GM12878 (cell line): ENCODE data around the gene PIP5KL1. TPM values are rescaled to one million over a fixed set of nuclear protein-coding genes. Genes with fewer than 3 reads are reported as not detected.

Source experiments
- BACH1 ChIP-seq: fragments of 450-650 bp; IDR thresholded peaks from 2 replicates; pipeline ENCODE4 v1.6.1; 2017; ENCODE audit warnings: mild to moderate bottlenecking, borderline replicate concordance
- CREM ChIP-seq: IDR thresholded peaks from 2 replicates; pipeline ENCODE4 v1.6.1; 2014; ENCODE audit warnings: antibody characterized with exemption, low read depth
- ETV6 ChIP-seq, 2 experiments: fragments of 450-650 bp in 1 of 2; IDR thresholded peaks in 1 of 2; conservative IDR thresholded peaks in 1 of 2; 2 replicates each; pipeline ENCODE4 v1.6.1; 2014; ENCODE audit warnings: antibody characterized with exemption in 1 of 2, borderline replicate concordance in 1 of 2, low read depth in 1 of 2, mild to moderate bottlenecking in 1 of 2, moderate library complexity in 1 of 2
- GATAD2B ChIP-seq: fragments of 450-650 bp; conservative IDR thresholded peaks from 2 replicates; pipeline ENCODE4 v1.6.1; 2017; ENCODE audit warnings: low read depth, mild to moderate bottlenecking, moderate library complexity
- IKZF1 ChIP-seq: fragments of 450-650 bp; conservative IDR thresholded peaks from 2 replicates; pipeline ENCODE4 v1.6.1; 2017; ENCODE audit warnings: antibody characterized with exemption, mild to moderate bottlenecking
- IRF4 ChIP-seq: IDR thresholded peaks from 2 replicates; pipeline ENCODE4 v1.6.1; 2011; ENCODE audit warnings: low read depth, low read length
- KLF5 ChIP-seq: fragments of 450-650 bp; IDR thresholded peaks from 2 replicates; pipeline ENCODE4 v1.6.1; 2014; ENCODE audit warnings: mild to moderate bottlenecking; ENCODE audit not compliant: partially characterized antibody
- MTA2 ChIP-seq: fragments of 450-650 bp; IDR thresholded peaks from 2 replicates; pipeline ENCODE4 v1.6.1; 2016; ENCODE audit warnings: low read depth, mild to moderate bottlenecking, moderate library complexity
- NR2F1 ChIP-seq: fragments of 450-650 bp; conservative IDR thresholded peaks from 2 replicates; pipeline ENCODE4 v1.6.1; 2017; ENCODE audit warnings: mild to moderate bottlenecking
- PAX5 ChIP-seq: IDR thresholded peaks from 2 replicates; pipeline ENCODE4 v1.6.1; 2011; ENCODE audit warnings: low read depth, low read length, borderline replicate concordance
- POU2F2 ChIP-seq: IDR thresholded peaks from 3 replicates; pipeline ENCODE4 v1.6.1; 2011; ENCODE audit warnings: low read depth, mild to moderate bottlenecking, low read length, borderline replicate concordance
- RAD21 ChIP-seq: IDR thresholded peaks from 2 replicates; pipeline ENCODE4 v1.6.1; 2011; ENCODE audit warnings: mild to moderate bottlenecking, low read depth, low read length, moderate library complexity; ENCODE audit not compliant: insufficient read depth
- RCOR1 ChIP-seq: conservative IDR thresholded peaks from 2 replicates; pipeline ENCODE4 v1.6.1; 2012; ENCODE audit warnings: low read depth, low read length, improper control_type of control experiment
- SPI1 ChIP-seq: IDR thresholded peaks from 2 replicates; pipeline ENCODE4 v1.6.1; 2011; ENCODE audit warnings: low read depth, mild to moderate bottlenecking, low read length, moderate library complexity, borderline replicate concordance; ENCODE audit not compliant: insufficient read depth
- SREBF2 ChIP-seq: IDR thresholded peaks from 2 replicates; pipeline ENCODE4 v1.6.1; 2012; ENCODE audit warnings: mild to moderate bottlenecking, low read length
- TARDBP ChIP-seq: IDR thresholded peaks from 2 replicates; pipeline ENCODE4 v1.6.1; 2016; ENCODE audit warnings: borderline replicate concordance
- TBL1XR1 ChIP-seq: IDR thresholded peaks from 2 replicates; pipeline ENCODE4 v1.6.1; 2012; ENCODE audit warnings: low read depth, low read length, improper control_type of control experiment
- USF2 ChIP-seq: IDR thresholded peaks from 2 replicates; pipeline ENCODE4 v1.6.1; 2011; ENCODE audit warnings: low read depth, low read length, improper control_type of control experiment, borderline replicate concordance
- WRNIP1 ChIP-seq: IDR thresholded peaks from 2 replicates; pipeline ENCODE4 v1.6.1; 2011; ENCODE audit warnings: low read depth, low read length, improper control_type of control experiment, borderline replicate concordance
- ZBED1 ChIP-seq: IDR thresholded peaks from 2 replicates; pipeline ENCODE4 v1.6.1; 2016; ENCODE audit warnings: borderline replicate concordance
- ZNF217 ChIP-seq: fragments of 450-650 bp; IDR thresholded peaks from 2 replicates; pipeline ENCODE4 v1.6.1; 2017; ENCODE audit warnings: antibody characterized with exemption, mild to moderate bottlenecking
- polyA plus RNA-seq, 11 experiments: library from polyadenylated mRNA; depleted of rRNA in 4 of 11; unstranded in 6 of 11; stranded (reverse) in 5 of 11; fragments of >200 nt; fragmentation: Nextera tagmentation in 4 of 11; fragmentation: Illumina TruSeq in 1 of 11; extraction: Ambion mirVana in 4 of 11; extraction: Trizol in 1 of 11; gene quantifications; 1 replicate in 1 of 11; 2 replicates in 10 of 11; pipeline versions ENCODE4 v1.2.1 to v1.2.3, GENCODE V29; 2011 to 2016; ENCODE audit warnings: inconsistent platforms in 2 of 11, missing spikeins in 2 of 11, low read depth in 1 of 11
- total RNA-seq, 4 experiments: library from RNA; depleted of rRNA in 3 of 4; stranded (reverse); fragments of >200 nt in 3 of 4; fragmentation: Illumina TruSeq in 1 of 4; extraction: Trizol in 1 of 4; gene quantifications; 2 replicates each; pipeline versions ENCODE4 v1.2.1 to v1.2.3, GENCODE V29; 2013 to 2021
- TF ChIP-seq, protein P1 (sequence below): IDR thresholded peaks from 2 replicates; pipeline ENCODE4 v1.6.1; 2011; ENCODE audit warnings: low read depth, mild to moderate bottlenecking, low read length, moderate library complexity, borderline replicate concordance; ENCODE audit errors: extremely low read depth
- TF ChIP-seq, protein P2 (sequence below): fragments of 450-650 bp; IDR thresholded peaks from 2 replicates; pipeline ENCODE4 v1.6.1; 2017; ENCODE audit warnings: low read depth, mild to moderate bottlenecking, moderate library complexity

PIP5KL1 gene
- total and polyA plus RNA-seq, 10 of the 15 experiments (the other 5 are each of a cell fraction or from before 2014, with no cell fraction given): 0.04 to 0.67 (median 0.43) TPM; not detected in 2

GRCh38 chr9:127970401-127971313 lies 40.1 kb upstream of the PIP5KL1 start (continued):
- TF ChIP-seq SREBF2 (no peak), PAX5 (peak; percentile 81; the same call in 1 of the 2 replicates), MTA2 (peak; percentile 66), USF2 (no peak; the same call in 1 of the 2 replicates), TBL1XR1 (peak; percentile 73), TARDBP (0 out of 2 replicates have a peak, but pooled peaks have one; percentile 21), ZNF217 (peak; percentile 82), BACH1 (peak; percentile 60; the same call in 1 of the 2 replicates), IRF4 (peak; percentile 97), GATAD2B (no peak), CREM (peak; percentile 71), ZBED1 (peak; percentile 37; the same call in 1 of the 2 replicates), RAD21 (no peak), IKZF1 (peak; percentile 72; the same call in 1 of the 2 replicates), WRNIP1 (no peak), ETV6 (conservative IDR thresholded peaks at IDR 0.05 in 1 of 2, IDR thresholded peaks at IDR 0.05 in 1 of 2; ENCODE audit: borderline replicate concordance in 1 of 2, low read depth in 1 of 2) (peak in 1 of 2 experiments; percentile 62; a peak in 1 of 4 replicates), POU2F2 (peak; percentile 58; the same call in 1 of the 3 replicates), NR2F1 (peak; percentile 94), SPI1 (peak; percentile 75), KLF5 (no peak), RCOR1 (0 out of 2 replicates have a peak, but pooled peaks have one; percentile 70)
- TF ChIP-seq, protein P1, sequence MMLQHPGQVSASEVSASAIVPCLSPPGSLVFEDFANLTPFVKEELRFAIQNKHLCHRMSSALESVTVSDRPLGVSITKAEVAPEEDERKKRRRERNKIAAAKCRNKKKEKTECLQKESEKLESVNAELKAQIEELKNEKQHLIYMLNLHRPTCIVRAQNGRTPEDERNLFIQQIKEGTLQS: no peak
- TF ChIP-seq, protein P2, sequence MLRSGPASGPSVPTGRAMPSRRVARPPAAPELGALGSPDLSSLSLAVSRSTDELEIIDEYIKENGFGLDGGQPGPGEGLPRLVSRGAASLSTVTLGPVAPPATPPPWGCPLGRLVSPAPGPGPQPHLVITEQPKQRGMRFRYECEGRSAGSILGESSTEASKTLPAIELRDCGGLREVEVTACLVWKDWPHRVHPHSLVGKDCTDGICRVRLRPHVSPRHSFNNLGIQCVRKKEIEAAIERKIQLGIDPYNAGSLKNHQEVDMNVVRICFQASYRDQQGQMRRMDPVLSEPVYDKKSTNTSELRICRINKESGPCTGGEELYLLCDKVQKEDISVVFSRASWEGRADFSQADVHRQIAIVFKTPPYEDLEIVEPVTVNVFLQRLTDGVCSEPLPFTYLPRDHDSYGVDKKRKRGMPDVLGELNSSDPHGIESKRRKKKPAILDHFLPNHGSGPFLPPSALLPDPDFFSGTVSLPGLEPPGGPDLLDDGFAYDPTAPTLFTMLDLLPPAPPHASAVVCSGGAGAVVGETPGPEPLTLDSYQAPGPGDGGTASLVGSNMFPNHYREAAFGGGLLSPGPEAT: peak; percentile 88
